ENCODE measurements around the gene ISOC2.

- TF ChIP-seq CTCF (IDR thresholded peaks at IDR 0.05) (no peak), POLR2A (IDR thresholded peaks at IDR 0.05) (no peak)
Measured at GRCh38 chr19:55435020-55435419, 26.4 kb downstream of the ISOC2 start.

All from right lobe of liver (tissue), 4 donors.